GM21423 (cell line): ENCODE data around the gene NCR1.
"Not testable (repeated sequence)": the region's sequence is repeated elsewhere in the genome, so short reads cannot be mapped to it uniquely, and the experiment has no call there.

Experiments
- ATAC-seq: cut with Tn5 transposase; IDR thresholded peaks from one replicate; pipeline ENCODE4 v1.9.1; 2021; ENCODE audit warnings: mild to moderate bottlenecking, moderate library complexity; ENCODE audit not compliant: unreplicated experiment

Gene NCR1

DNA sequence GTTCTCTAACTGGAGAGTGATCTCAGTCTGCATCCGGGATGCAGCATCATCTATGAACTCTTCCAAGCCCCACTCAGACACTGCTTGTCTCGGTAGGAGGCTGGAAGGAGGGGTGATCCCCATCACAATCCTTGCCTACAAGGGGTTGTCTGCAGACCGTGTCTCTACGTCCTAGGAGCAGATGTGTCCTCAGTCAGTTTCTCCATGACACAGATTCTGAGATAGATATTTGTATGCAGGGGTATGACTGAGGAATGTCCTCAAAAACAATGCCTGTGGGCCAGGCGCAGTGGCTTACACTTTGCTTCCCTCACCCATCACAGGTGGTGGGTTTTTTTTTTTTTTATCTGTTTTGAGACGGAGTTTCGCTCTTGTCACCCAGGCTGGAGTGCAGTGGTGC lies 871 bp downstream of the NCR1 start:
- ATAC-seq: no peak

DNA sequence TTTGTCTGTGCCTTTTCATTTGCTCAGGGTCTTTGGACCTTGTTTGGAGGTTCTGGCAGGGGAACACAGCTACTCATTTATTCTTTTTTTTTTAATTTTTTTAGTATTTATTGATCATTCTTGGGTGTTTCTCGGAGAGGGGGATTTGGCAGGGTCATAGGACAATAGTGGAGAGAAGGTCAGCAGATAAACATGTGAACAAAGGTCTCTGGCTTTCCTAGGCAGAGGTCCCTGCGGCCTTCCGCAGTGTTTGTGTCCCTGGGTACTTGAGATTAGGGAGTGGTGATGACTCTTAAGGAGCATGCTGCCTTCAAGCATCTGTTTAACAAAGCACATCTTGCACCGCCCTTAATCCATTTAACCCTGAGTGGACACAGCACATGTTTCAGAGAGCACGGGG lies 2.0 kb downstream of the NCR1 start:
- ATAC-seq: not testable (repeated sequence)

DNA sequence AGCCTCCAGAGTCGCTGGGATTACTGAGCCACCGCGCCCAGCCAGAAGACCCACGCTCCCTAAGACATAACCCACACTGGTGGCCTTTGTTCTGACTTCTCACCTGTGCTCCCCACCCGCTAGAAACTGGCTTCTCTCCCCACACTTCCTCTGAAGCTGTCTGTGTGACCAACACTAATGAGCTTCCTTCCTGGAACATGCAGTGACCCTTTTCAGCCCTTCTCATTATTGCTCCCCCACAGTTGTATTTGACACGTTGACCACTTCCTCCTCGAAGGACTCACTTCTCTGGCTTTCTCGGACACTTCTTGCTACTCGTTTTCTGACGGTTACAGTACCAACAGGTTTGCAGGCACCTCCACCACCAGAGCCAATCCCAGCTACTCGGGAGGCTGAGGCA lies 10.9 kb downstream of the NCR1 start:
- ATAC-seq: no peak

DNA sequence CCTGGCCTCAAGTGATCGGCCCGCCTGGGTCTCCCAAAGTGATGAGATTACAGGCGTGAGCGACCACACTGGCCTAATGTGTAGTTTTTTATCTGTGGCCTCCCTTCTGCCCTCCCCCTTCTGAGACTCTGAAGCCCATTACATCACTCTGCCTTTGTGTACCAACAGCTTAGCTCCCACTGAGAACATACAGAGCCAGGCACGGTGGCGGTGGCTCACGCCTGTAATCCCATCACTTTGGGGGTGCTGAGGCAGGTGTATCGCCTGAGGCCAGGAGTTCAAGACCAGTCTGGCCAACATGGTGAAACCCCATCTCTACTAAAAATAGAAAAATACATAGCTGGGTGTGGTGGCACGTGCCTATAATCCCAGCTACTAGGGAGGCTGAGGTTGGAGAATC lies 12.6 kb downstream of the NCR1 start:
- no peak for ATAC-seq

DNA sequence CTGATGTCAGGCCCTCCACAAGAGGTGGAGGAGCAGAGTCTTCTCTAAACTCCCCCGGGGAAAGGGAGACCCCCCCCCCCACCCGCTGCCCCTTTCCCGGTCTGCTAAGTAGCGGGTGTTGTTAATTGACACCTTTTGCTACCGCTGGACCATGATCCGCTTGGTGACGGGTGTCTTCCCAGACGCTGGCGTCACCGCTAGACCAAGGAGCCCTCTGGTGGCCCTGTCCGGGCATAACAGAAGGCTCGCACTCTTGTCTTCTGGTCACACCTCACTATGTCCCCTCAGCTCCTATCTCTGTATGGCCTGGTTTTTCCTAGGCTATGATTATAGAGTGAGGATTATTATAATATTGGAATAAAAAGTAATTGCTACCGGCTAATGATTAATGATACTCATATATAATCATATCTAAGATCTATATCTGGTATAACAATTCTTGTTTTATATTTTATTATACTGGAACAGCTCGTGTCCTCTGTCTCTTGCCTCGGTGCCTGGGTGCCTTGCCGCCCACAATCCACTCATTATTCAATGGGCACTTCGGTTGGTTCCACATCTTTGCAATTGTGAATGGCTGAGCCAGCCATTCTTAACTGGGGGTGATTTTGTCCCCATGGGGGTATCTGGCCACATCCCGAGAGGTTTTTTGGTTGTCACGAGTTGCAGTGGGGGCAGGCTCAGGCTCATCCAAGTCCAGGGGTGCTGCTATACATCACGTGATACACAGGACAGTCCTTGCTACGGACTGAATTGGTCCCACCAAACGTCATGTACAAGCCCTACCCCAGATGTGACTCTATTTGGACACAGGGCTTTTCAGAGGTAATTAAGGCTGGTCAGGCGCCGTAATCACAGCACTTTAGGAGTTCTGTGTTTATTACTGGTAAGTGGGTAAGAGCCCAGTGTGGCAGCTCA lies 14.0 kb downstream of the NCR1 start:
- ATAC-seq: not testable (repeated sequence)

DNA sequence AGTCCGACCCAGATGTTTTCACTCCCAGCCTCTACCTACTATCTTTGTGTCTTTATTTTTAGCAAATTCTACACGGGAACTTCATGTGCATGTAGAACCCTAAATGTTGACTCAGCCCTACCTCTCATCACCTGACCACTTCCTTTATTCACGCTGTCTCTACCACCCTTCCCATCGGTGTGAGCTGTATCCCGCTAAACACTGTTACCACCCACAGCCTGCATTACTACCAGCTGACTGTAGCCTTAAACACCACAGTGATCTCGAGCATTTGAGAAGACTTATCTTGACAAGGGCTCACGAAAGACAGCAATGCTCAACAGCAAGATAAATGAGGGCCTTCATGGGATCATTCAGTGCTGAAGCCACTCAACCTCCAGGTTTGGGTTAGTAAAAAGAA lies 15.1 kb downstream of the NCR1 start:
- ATAC-seq: no peak

DNA sequence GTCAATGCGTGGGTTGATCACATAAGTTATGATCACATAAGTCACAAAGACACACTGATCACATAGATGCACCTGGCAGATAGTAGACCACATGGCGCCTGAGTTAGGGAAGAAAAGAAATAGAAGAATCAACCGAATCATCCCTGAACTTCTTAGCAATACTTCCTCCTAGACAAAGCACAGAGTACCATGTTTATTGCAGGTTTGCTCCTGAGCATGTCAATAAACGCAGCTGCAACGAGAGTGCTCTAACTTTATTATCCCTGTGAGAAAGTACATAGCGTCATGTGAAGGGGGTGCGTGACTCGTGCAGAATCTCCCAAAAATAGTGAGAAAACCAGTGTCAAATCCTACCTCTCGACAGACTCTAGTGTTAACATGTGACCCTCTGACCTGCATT lies 17.3 kb downstream of the NCR1 start:
- no peak for ATAC-seq

DNA sequence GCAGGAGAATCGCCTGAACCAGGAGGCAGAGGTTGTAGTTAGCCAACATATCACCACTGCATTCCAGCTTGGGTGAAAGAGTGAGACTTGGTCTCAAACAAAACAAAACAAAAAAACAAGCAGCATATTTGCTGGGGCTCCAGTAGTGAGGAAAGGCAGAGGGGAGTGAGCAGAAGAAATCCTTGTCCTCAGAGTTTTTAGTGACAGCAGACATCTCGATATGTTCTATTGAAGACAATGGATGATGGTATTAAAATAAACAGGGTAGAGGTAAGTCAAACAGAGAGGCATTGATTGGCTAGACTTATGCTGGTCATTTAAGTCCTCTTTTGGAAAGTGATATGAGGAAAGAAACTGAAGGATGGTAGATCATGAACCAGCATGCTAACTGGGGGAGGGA lies 22.4 kb downstream of the NCR1 start:
- no peak for ATAC-seq

DNA sequence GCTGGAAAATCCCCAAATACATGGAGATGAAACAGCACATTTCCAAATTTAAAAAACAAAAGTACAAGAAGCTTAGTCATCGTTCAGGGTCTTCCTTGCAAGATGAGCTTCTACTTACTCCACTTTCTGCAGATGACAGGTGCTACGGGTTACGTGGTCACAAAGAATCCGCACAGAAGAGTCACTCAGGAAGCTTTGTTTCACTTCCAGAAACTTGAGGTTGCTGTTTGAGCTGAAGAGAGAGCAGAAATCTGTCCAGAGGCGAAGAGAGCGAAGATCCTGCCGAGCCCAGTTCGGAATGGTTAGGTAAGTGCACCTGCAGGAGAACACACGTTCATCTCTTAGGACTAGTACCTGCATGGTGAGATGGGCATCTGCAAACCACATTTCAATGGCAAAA lies 32.0 kb downstream of the NCR1 start:
- no peak for ATAC-seq

DNA sequence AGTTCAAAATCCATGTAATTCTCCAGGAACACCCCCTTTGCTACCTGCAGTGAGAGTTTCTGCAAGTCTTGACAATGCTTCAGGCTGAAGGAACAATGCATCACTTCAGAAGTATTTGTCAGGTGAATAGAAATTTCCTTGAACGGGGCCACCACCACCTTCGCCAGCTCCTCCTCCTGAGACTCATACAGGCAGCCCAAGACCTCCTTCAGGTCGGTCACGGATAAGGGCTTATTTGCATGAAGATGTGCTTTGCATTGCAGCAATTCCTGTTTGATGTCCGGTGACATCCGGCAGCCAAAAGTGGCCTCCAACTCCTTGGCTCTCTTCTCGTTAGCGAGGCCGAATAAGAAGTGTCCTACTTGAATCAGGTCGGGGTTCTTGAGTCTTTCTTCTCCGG lies 33.0 kb downstream of the NCR1 start:
- ATAC-seq: no peak

DNA sequence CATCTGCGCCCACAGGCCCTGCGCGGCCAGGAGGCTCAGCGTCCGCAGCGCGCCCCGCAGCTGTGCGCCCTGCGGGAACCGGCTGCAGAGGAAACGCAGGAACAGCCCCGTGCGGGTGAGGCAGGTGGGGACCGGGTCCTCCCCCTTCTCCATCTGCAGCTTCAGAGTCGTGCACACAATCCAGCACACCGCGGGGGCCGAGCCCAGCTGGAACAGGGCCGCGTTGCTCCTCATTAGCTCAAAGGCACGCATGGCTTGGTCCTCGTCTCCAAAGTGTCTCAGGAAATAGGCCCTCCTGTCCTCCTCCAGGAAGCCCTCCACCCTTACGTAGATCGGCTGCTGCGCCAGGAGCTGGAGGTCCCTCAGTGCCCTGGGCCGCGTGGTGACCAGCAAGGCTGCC lies 33.6 kb downstream of the NCR1 start:
- ATAC-seq: not testable (repeated sequence)

DNA sequence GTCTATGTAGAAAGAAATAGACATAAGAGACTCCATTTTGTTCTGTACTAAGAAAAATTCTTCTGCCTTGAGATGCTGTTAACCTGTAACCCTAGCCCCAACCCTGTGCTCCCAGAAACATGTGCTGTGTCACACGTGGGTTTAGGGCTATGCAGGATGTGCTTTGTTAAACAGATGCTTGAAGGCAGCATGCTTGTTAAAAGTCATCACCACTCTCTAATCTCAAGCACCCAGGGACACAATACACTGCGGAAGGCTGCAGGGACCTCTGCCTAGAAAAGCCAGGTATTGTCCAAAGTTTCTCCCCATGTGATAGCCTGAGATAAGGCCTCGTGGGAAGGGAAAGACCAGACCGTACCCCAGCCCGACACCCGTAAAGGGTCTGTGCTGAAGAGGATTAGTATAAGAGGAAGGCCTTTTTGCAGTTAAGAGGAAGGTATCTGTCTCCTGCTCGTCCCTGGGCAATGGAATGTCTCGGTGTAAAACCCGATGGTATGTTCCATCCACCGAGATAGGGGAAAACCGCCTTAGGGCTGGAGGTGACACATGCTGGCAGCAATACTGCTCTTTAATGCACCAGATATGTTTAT lies 37.9 kb downstream of the NCR1 start:
- ATAC-seq: not testable (repeated sequence)

DNA sequence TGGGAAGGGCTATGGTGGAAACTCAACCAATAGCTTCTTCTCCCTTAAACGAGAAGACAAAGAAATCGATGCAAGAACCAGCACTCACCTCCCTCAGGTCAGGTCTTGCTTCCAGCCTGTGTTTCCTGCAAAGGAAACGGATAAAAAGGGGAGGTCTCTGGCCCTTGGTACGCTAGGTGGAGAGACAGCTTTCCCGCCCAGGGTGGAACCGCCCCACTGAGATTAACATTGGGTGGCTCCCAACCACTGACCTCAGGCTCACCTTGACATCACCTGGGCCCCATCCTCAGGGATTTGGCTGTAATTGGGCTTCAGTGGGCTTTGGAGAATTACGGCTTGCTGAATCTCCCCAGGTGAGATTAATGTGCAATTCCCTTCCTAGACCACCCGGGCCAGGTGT lies 41.4 kb downstream of the NCR1 start, which contains the start of gene NLRP7:
Gene NLRP7, minus strand, starts transcription at position 150 of the 400 bp plus-strand sequence.
- ATAC-seq: no peak

DNA sequence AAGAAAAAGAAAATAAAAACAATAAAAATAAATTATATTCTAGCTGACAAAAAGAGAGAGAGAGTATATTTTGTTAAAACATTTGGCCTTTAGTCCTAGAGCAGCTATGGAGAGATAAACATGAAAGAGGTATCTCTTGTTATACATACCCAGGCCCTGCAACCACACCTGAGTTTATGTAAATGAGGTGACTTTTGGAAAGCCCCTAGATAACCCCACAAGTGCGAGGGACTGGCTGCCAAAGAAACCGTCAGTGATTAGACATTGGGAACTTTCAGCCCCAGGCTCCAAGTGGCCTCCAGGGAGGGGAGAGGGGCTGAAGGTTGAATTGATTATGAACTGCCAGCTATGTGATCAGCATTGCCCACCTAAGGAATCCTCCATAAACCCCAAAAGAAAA lies 43.5 kb downstream of the NCR1 start:
- ATAC-seq: no peak

DNA sequence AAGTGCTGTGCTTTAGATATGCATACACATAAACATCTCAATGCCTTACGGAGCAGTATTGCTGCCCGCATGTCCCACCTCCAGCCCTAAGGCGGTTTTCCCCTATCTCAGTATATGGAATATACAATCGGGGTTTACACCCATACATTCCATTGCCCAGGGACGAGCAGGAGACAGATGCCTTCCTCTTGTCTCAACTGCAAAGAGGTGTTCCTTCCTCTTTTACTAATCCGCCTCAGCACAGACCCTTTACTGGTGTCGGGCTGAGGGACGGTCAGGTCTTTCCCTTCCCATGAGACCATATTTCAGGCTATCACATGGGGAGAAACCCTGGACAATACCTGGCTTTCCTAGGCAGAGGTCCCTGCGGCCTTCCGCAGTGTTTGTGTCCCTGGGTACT lies 44.6 kb downstream of the NCR1 start:
- not testable (repeated sequence) for ATAC-seq

DNA sequence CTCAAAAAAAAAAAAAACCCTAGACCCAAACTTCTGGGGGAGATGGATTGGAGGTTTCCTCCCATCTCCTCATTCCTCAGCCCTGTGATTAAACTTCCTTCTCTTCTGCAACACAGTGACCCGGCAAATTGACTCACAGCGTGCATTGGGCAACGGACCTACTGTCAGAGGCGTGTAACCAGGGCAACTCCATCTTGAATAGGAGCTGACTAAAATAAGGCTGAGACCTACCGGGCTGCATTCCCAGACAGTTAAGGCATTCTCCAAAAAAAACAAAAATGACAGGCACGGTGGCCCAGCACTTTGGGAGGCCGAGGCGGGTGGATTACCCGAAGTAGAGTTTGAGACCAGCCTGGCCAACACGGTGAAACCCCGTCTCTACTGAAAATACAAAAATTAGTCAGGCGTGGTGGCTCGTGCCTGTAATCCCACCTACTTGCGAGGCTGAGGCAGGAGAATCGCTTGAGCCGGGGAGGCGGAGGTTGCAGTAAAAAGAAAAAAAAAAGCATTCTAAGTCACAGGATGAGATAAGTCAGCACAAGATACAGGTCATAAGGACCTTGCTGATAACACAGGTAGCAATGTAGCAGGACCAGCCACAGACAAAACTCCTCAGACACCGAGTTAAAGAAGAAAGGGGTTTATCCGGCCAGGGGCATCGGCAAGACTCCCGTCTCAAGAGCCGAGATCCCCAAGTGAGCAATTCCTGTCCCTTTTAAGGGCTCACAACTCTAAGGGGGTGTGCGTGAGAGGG lies 46.8 kb downstream of the NCR1 start:
- ATAC-seq: no peak

DNA sequence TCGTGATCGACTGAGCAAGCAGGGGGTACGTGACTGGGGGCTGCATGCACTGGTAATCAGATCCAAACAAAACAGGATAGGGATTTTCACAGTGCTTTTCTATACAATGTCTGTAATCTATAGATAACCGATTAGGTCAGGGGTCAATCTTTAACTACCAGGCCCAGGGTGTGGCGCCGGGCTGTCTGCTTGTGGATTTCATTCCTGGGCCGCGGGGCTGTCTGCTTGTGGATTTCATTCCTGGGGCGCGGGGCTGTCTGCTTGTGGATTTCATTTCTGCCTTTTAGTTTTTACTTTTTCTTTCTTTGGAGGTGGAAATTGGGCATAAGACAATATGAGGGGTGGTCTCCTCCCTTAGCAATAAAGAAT lies 47.4 kb downstream of the NCR1 start:
- not testable (repeated sequence) for ATAC-seq

DNA sequence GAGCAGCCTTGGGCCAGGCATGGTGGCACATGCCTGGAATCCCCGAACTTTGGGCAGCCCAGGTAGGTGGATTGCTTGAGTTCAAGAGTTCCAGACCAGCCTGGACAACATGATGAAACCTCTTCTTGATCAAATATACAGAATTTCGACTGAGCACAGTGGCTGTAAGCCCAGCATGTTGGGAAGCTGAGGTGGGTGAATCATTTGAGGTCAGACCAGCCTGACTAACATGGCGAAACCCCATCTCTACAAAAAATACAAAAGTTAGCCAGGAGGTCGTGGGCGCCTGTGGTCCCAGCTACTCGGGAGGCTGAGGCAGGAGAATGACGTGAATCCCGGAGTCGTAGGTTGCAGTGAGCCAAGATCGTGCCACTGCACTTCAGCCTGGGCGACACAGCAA lies 49.4 kb downstream of the NCR1 start:
- ATAC-seq: no peak

DNA sequence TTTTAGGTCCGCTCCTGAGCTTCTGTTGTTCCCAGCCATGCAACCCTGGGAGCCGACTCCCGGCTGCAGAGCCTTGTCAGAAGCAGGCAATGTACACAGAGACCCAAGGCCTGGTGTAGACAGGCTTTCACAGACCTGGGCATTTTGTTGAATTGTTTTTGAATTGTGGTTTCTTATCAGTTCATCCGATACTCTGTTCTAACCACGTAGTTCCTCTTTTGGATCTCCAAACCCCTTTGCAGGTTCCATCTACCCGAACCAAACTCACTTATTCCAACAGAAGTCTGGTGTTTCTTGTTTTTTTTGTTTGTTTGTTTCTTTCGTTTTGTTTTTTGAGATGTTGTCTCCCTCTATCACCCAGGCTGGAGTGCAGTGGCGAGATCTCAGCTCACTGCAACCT lies 53.9 kb downstream of the NCR1 start:
- no peak for ATAC-seq
